B cell (primary cell): ENCODE measurements around the gene GOLGA8A. TPM values are rescaled to one million over a fixed set of nuclear protein-coding genes. Genes with fewer than 3 reads are reported as not detected.

Experiments used
- ATAC-seq: fragments of 200-7000 bp; cut with Tn5 transposase; one replicate; pipeline ENCODE4 v1.10.0; 2021; ENCODE audit warnings: low read depth, mild to moderate bottlenecking, moderate number of reproducible peaks, moderate library complexity
- CTCF ChIA-PET: fragments of 350-600 bp; sonication (Branson Sonifier 250); formaldehyde crosslinking; loops from one replicate; lab custom pipeline; 2021; ENCODE audit warnings: antibody characterized with exemption, inconsistent platforms; lab: Charles Lee
- POLR2A ChIA-PET: fragments of 350-600 bp; sonication (Branson Sonifier 250); formaldehyde crosslinking; loops from one replicate; lab custom pipeline; 2021; ENCODE audit warnings: antibody characterized with exemption; lab: Charles Lee
- DNase-seq: peaks from one replicate; pipeline ENCODE4 v3.0.0; 2013
- H2AFZ ChIP-seq: 2 replicates; pipeline ENCODE4 v1.6.1; 2012; ENCODE audit warnings: mild to moderate bottlenecking, low read depth, low read length; ENCODE audit not compliant: insufficient read depth, poor library complexity, severe bottlenecking
- H3K27ac ChIP-seq, 2 donors: 1 replicate in 1 of 2; 2 replicates in 1 of 2; pipeline ENCODE4 v1.5.1; 2012 to 2013; ENCODE audit warnings: low read length in 2 of 2, mild to moderate bottlenecking in 2 of 2, moderate library complexity in 1 of 2
- H3K27me3 ChIP-seq, 4 experiments: fragments of 200-600 bp in 1 of 4; sonication (generic) in 1 of 4; replicated peaks in 1 of 4; 1 replicate in 2 of 4; 2 replicates in 2 of 4; pipeline versions ENCODE4 v1.6.1 to v1.7.0; 2013 to 2016; ENCODE audit warnings: low read length in 3 of 4, mild to moderate bottlenecking in 2 of 4, mixed read lengths in 1 of 4, moderate library complexity in 1 of 4; ENCODE audit not compliant: insufficient read depth in 4 of 4, control insufficient read depth in 3 of 4; ENCODE audit errors: control extremely low read depth in 1 of 4
- H3K36me3 ChIP-seq, 2 experiments: replicated peaks in 1 of 2; 1 replicate in 1 of 2; 2 replicates in 1 of 2; pipeline versions ENCODE4 v1.6.1 to v1.7.1; 2013; ENCODE audit warnings: low read length in 1 of 2; ENCODE audit not compliant: insufficient read depth in 2 of 2, control insufficient read depth in 1 of 2; ENCODE audit errors: control extremely low read depth in 1 of 2, extremely low read depth in 1 of 2
- H3K4me1 ChIP-seq, 2 donors: fragments of 200-600 bp in 1 of 2; sonication (generic) in 1 of 2; 1 replicate in 1 of 2; 2 replicates in 1 of 2; pipeline versions ENCODE4 v1.5.1 to v1.6.1; 2013 to 2017; ENCODE audit warnings: low read length in 2 of 2; ENCODE audit not compliant: control insufficient read depth in 2 of 2, insufficient read depth in 2 of 2
- H3K4me2 ChIP-seq: replicated peaks from 2 replicates; pipeline ENCODE3; 2012; ENCODE audit warnings: mild to moderate bottlenecking, low read depth, low read length; ENCODE audit not compliant: poor library complexity, severe bottlenecking
- H3K4me3 ChIP-seq, 5 experiments: fragments of 200-600 bp in 1 of 5; sonication (generic) in 1 of 5; 1 replicate in 3 of 5; 2 replicates in 2 of 5; pipeline versions ENCODE4 v1.5.1 to v1.7.0; 2011 to 2016; ENCODE audit warnings: low read length in 4 of 5, mild to moderate bottlenecking in 4 of 5, low read depth in 2 of 5, control low read depth in 1 of 5, moderate library complexity in 1 of 5; ENCODE audit not compliant: insufficient read depth in 1 of 5; ENCODE audit errors: control extremely low read depth in 1 of 5, extremely low read depth in 1 of 5
- H3K79me2 ChIP-seq: fragments of 200-600 bp; sonication (generic); one replicate; pipeline ENCODE4 v1.6.0; 2016; ENCODE audit warnings: low read length; ENCODE audit not compliant: control insufficient read depth, insufficient read depth
- H3K9ac ChIP-seq: fragments of 200-600 bp; sonication (generic); 2 replicates; pipeline ENCODE4 v1.6.1; 2017; ENCODE audit warnings: mild to moderate bottlenecking, low read length, moderate library complexity
- H3K9me3 ChIP-seq, 3 donors: one replicate each; pipeline versions ENCODE4 v1.6.1 to v1.7.1; 2013; ENCODE audit warnings: low read length in 2 of 3; ENCODE audit not compliant: control insufficient read depth in 2 of 3, insufficient read depth in 1 of 3; ENCODE audit errors: control extremely low read depth in 1 of 3
- H4K20me1 ChIP-seq: 2 replicates; pipeline ENCODE4 v1.6.0; 2012; ENCODE audit warnings: mild to moderate bottlenecking, low read length; ENCODE audit not compliant: insufficient read depth, control insufficient read depth, poor library complexity, severe bottlenecking
- H3K27ac Mint-ChIP-seq: one replicate; pipeline ENCODE4 v1.8.0; 2021; ENCODE audit warnings: mixed read lengths
- H3K27me3 Mint-ChIP-seq: one replicate; pipeline ENCODE4 v1.8.0; 2021; ENCODE audit warnings: mixed read lengths
- H3K4me1 Mint-ChIP-seq: one replicate; pipeline ENCODE4 v1.8.0; 2021; ENCODE audit warnings: mixed read lengths
- H3K4me3 Mint-ChIP-seq: one replicate; pipeline ENCODE4 v1.8.0; 2021; ENCODE audit warnings: mixed read lengths
- H3K9me3 Mint-ChIP-seq: one replicate; pipeline ENCODE4 v1.8.0; 2022; ENCODE audit warnings: mixed read lengths; ENCODE audit not compliant: insufficient read depth
- EZH2 ChIP-seq: IDR thresholded peaks from 2 replicates; pipeline ENCODE4 v1.6.1; 2012; ENCODE audit warnings: borderline replicate concordance, low read depth, mild to moderate bottlenecking, moderate library complexity, low read length; ENCODE audit not compliant: insufficient read depth, poor library complexity, severe bottlenecking
- WGBS: methylation state at CpG from one replicate; pipeline ENCODE4 v1.1.5; 2013; ENCODE audit warnings: missing lambda C conversion rate; ENCODE audit not compliant: insufficient coverage; 5-methylcytosine and 5-hydroxymethylcytosine counted together
- intact Hi-C: fragments of 100-400 bp; cut with micrococcal nuclease; formaldehyde crosslinking; loops from one replicate; pipeline ENCODE4 v1.10.0; 2022
- polyA plus RNA-seq: library from polyadenylated mRNA; depleted of rRNA; stranded (reverse); fragments of >200 nt; gene quantifications from 2 replicates; pipeline ENCODE4 v1.2.3, GENCODE V29; 2012
- total RNA-seq, 2 donors: library from RNA; stranded (reverse); fragments of 120-200 nt in 1 of 2; gene quantifications; 1 replicate in 1 of 2; 2 replicates in 1 of 2; pipeline versions ENCODE4 v1.2.3 to v1.2.4, GENCODE V29; 2013 to 2022
- TF ChIP-seq, protein P1 (sequence below): fragments of 200-600 bp; IDR thresholded peaks from one replicate; pipeline ENCODE4 v1.8.0; 2022; ENCODE audit warnings: antibody characterized with exemption, mild to moderate bottlenecking

GOLGA8A gene
- total and polyA plus RNA-seq, 2 donors (not counting 1 experiment from before 2014, with no cell fraction given) = 114 to 248 TPM

DNA sequence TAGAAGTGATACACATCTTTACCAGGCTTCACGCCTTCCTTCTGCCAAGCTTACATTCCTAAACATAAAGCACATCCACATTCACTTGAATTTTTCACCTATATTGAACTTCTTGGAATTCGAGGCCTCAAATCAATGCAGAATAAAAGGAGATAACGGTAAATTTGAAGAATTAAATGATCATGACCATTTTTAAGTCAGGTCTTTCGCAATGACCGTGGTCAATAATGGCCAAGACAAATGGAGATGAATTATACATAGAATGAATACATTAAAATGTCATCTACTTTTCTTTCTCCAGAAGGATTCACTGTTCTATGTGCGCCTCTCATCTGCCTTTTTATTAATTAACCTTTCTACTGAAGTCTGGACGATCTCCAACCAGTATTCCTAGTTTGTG lies 5.3 kb upstream of the GOLGA8A start:
- TF ChIP-seq, protein P1, sequence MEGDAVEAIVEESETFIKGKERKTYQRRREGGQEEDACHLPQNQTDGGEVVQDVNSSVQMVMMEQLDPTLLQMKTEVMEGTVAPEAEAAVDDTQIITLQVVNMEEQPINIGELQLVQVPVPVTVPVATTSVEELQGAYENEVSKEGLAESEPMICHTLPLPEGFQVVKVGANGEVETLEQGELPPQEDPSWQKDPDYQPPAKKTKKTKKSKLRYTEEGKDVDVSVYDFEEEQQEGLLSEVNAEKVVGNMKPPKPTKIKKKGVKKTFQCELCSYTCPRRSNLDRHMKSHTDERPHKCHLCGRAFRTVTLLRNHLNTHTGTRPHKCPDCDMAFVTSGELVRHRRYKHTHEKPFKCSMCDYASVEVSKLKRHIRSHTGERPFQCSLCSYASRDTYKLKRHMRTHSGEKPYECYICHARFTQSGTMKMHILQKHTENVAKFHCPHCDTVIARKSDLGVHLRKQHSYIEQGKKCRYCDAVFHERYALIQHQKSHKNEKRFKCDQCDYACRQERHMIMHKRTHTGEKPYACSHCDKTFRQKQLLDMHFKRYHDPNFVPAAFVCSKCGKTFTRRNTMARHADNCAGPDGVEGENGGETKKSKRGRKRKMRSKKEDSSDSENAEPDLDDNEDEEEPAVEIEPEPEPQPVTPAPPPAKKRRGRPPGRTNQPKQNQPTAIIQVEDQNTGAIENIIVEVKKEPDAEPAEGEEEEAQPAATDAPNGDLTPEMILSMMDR = no peak
- no peak for TF ChIP-seq EZH2
- H4K20me1 ChIP-seq = no peaks in the 10 kb centered on the region
- Mint-ChIP-seq H3K4me3 (no peak overlapping the region), H3K27ac (no peak overlapping the region), H3K27me3 (peaks cover 12% of the 10 kb centered on the region), H3K4me1 (no peaks in the 10 kb centered on the region), H3K9me3 (no peaks in the 10 kb centered on the region)
- H3K79me2 ChIP-seq = no peaks in the 10 kb centered on the region
- no peak for ATAC-seq
- H3K36me3 ChIP-seq = no peaks in the 10 kb centered on the region
- no peaks in the 10 kb centered on the region for H3K4me1 ChIP-seq
- H3K27ac ChIP-seq = no peak overlapping the region
- intact Hi-C loops = no loop called here
- ChIA-PET CTCF (no interaction called here), POLR2A (no interaction called here)
- H3K9ac ChIP-seq = no peak overlapping the region
- peaks cover 0 to 3% (median 0%) of the 10 kb centered on the region in 4 experiments for H3K27me3 ChIP-seq
- no peak for DNase-seq
- H2AFZ ChIP-seq = no peak overlapping the region
- WGBS = 100% methylated on average over 1 of the region's 7 CpGs
- H3K9me3 ChIP-seq = peaks cover 0 to 1% (median 0%) of the 10 kb centered on the region in 3 donors
- no peak overlapping the region for H3K4me2 ChIP-seq
- H3K4me3 ChIP-seq = no peak overlapping the region

DNA sequence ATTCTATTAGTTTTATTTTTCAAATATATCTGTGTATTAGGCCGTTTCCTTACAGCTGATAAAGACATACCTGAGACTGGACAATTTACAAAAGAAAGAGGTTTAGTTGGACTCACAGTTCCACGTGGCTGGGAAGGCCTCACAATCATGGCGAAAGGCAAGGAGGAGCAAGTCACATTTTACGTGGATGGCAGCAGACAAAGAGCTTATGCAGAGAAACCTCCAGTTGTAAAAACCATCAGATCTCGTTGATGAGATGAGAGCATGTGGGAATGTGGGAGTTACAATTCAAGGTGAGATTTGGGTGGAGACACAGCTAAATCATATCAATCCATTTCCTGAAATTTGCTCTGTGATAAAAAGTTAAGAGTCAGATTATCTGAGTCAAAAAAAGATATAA lies 2.3 kb upstream of the GOLGA8A start:
- ChIA-PET CTCF (interaction anchor here (1.3 kb wide), 1 partner anchor 72 kb away, joined by 7 read pairs; no protein-coding TSS in a partner anchor), POLR2A (no interaction called here)
- no peaks in the 10 kb centered on the region for H3K27me3 ChIP-seq
- DNase-seq (no peak), ATAC-seq (no peak)
- no peaks in the 10 kb centered on the region for H4K20me1 ChIP-seq
- no peak overlapping the region for H3K4me2 ChIP-seq
- no peak overlapping the region for H3K9ac ChIP-seq
- no peaks in the 10 kb centered on the region for H3K9me3 Mint-ChIP-seq
- peaks cover 10% of the 10 kb centered on the region for H3K27me3 Mint-ChIP-seq
- H3K36me3 ChIP-seq = no peaks in the 10 kb centered on the region
- H3K4me1 Mint-ChIP-seq = peaks cover 7% of the 10 kb centered on the region
- intact Hi-C loops = loop anchor here (5.0 kb wide), 1 partner anchor 547 kb away; the partner anchor contains the start of gene ZNF770
- no peak overlapping the region for H3K4me3 ChIP-seq
- no peaks in the 10 kb centered on the region for H3K79me2 ChIP-seq
- no peak overlapping the region for H3K4me3 Mint-ChIP-seq
- H2AFZ ChIP-seq = no peak overlapping the region
- TF ChIP-seq, protein P1 = no peak
- no peak overlapping the region for H3K27ac ChIP-seq
- peaks cover 5 to 6% of the 10 kb centered on the region in 2 donors for H3K4me1 ChIP-seq
- WGBS = 90% methylated on average over 4 of the region's 5 CpGs
- peaks cover 0 to 1% (median 0%) of the 10 kb centered on the region in 3 donors for H3K9me3 ChIP-seq
- no peak overlapping the region for H3K27ac Mint-ChIP-seq
